Astrocyte of the hippocampus (primary cell): ENCODE data around the gene AP2S1.
"Not testable (repeated sequence)": the region's sequence is repeated elsewhere in the genome, so short reads cannot be mapped to it uniquely, and the experiment has no call there.

Experiments
- DNase-seq: peaks from one replicate; pipeline ENCODE4 v3.0.0; 2011; ENCODE audit warnings: low read depth, low spot score

Gene AP2S1

DNA sequence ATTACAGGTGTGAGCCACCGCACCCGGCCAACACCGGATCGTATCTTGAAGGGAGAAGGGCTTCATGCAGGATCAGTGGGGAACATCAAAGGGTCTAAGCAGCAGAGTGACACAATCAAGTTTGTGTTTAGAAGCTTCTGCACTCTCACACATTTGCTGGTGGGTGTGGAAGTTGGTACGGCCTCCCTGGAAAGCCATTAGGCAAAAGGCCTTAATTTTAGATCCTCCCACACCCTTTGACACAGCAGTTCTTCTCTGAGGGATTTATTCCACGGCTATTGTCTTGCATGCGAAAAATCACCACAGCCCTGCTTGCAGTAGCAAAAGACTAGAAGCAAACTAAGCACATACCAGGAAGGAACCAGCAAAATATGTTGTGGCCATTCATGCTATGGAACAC is 44.0 kb downstream of the AP2S1 start:
- DNase-seq = no peak

DNA sequence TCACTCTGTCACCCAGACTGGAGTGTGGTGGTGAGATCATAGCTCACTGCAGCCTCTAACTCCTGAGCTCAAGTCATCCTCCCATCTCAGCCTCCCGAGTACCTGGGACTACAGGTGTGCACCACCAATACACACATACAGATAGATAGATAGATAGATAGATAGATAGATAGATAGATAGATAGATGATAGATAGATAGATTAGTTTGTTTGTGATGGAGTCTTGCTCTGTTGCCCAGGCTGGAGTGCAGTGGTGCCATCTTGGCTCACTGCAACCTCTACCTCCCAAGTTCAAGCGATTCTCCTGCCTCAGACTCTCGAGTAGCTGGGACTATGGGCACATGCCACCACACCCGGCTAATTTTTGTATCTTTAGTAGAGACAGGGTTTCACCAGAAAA is 46.2 kb downstream of the AP2S1 start:
- not testable (repeated sequence) for DNase-seq

DNA sequence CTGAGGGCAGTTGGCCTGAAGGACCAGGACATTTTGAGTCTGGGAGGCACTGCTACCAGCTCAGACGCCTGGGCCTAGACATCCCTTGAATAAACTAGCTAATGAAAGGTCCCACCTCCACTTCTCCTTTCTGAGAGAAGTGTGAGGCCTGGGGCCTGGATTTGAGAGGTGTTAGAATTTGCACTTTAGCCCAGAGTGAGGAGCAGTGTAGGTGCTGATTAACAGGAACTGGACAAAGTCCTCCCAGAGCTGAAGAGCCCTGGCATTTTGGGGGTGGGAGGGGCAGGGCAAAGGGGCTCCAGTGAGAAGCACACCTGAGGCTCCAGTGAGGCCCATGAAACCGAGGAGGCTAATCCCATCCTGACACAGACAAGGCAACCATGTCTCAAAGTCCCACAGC is 47.1 kb downstream of the AP2S1 start:
- no peak for DNase-seq

DNA sequence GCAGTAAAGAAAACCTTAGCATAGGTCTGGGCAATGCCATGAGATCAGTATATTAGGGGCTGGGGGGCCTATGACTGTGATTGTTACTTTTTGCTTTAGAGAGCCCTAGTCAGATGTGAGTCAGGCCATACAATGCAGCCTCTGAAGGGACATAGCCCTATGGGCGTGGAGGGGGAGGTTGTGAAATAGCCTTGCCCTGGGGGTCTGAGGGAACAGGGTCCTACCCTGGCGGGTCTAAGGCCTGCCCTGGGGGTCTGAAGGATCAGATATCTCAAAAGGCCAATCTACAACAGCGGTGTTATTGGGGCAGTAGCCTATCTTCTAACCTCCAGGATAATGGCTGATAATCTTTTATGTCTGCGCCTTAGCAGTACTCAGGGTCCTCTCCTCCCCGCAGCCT is 48.5 kb downstream of the AP2S1 start:
- no peak for DNase-seq

DNA sequence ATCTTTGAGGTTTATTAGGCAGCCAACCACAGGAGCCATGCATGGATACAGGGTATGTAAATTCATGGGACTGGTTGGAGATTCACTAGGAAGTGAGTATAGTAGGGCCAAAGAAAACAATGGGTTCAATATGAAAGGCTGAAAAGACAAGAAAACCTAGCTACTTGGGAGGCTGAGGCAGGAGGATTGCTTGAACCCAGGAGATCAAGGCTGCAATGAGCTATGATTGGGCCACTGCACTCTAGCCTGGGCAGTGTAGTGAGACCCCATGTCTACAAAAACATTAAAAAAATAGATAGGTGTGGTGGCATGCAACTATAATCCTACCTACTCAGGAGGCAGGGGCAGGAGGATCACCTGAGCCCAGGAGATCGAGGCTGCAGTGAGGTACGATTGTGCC is 51.9 kb downstream of the AP2S1 start:
- no peak for DNase-seq

DNA sequence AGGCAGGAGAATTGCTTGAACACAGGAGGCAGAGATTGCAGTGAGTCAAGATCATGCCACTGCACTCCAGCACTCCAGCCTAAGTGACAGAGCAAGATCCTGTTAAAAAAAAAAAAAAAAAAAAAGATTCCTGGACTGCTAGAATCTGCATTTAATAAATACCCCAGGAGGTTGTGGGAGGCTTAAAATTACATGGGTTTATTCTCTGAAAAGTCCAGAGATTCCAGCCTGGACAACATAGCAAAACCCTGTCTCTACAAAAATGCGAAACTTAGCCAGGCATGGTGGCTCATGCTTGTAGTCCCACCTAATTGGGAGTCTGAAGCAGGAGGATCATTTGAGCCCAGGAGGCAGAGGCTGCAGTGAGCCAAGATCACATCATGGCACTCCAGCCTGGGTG is 52.8 kb downstream of the AP2S1 start:
- no peak for DNase-seq

DNA sequence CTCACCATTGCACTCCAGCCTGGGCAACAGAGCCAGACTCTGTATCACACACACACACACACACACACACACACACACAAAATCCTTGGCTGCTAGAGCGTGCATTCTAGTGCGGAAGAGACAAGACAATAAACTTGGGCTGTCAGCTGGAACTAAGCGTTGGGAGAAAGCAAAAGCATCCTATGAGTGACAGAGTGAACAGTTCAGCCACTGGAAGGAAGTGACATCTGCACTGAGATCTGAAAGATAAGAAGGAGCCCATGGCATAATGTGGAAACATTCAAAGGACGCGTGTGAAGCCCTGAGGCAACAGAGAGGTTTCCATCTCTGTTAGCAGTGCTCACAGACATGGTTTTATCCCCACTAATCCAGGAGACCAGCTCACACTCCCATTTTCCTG is 58.7 kb downstream of the AP2S1 start:
- DNase-seq = no peak

DNA sequence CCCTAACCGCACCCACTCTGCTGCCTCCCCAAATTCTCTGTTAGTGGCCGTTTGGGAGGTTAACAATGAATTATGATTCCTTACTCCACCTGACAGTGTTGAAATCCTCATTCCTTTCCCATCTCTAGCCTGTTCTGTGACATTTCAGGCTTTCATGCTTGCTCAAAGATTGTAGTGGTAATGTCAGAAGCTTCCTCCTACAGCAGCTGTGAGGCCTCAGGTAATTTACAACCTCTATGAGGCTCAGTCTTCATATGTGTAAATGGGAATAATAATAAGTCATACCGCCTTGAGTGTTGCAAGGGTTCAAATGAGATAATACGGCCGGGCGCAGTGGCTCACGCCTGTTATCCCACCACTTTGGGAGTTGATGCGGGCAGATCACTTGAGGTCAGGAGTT is 61.3 kb downstream of the AP2S1 start:
- DNase-seq = no peak

DNA sequence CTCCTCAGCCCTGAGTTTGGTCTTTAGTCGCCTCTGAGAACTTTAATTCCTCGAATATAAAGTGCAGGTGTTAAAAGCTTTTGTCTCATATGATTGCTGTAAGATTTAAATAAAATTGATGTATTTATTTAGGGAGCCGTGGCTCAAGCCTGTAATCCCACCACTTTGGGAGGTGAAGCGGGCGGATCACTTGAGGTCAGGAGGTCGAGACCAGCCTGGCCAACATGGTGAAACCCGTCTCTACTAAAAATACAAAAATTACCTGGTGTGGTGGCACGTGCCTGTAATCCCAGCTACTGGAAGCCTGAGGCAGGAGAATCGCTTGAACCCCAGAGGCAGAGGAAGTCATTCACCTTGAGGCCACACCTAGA is 61.7 kb downstream of the AP2S1 start:
- DNase-seq = no peak

DNA sequence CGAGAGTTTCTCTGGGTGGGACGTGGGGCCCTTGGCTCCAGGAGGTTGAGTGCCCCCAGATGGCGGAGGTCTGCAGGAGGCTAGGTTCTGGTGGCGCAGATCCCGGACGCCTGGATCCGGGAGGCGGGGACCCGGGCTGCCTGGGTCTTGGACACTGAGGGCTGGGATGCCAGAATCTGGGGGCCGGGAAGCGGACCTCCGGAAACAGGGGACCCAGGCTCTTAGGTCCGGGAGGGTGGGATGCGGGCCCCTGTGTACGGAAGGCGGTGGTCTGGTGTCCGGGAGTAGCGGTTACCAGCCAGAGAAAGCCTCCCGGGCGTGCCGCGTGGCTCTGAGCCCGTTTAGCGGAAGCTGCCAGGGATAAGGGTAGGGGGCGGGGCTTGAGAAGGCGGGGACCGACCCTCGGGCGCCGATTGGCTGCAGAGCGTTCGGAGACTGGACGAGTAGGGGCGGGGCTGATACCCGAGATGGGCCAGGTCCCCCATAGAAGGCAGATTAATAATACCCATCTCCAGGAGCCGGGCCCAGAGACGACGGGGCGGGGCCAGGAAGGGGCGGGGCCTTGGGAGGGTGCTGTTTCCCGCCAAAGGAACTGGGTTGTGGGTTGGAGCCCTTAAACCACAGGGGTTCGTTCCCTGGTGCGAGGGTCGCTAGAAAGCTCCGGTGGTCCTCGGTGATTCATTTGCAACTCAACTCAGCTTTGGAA is 62.2 kb downstream of the AP2S1 start, which contains the start of gene SLC1A5:
SLC1A5 (minus strand) TSS at position 333 of the 706 bp plus-strand sequence. CDS start 629 bp downstream, outside the sequence.
- peak; percentile 97 for DNase-seq
